ENCODE results near the gene KREMEN1. TPM values are rescaled to one million over a fixed set of nuclear protein-coding genes. Genes with fewer than 3 reads are reported as not detected.

KREMEN1 gene
- total and polyA plus RNA-seq, 10 of the 15 experiments (the other 5 are each of a cell fraction or from before 2014, with no cell fraction given) = 0.10 to 2.5 (median 0.20) TPM; not detected in 1

DNA sequence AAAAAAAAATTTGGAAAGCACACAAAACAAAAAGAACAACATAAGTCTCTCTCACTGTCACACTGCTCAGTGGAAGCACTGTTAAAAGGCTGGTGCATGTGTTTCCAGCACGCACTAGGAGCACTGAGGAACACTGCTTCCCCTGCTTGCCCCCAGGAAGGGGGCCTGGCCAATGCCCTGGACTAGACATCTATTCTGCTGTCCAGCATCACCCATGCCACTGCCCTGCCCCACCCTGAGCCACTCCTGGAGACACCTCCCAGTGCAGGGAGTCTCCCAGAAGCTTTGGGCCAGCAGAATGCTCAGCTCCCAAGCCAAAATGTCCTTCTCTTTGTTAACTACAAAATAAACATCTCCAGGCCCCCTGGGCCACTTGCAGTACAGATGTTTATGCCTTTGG is 83.1 kb downstream of the KREMEN1 start:
- WGBS (ENCODE audit: insufficient coverage, insufficient replicate concordance, low lambda C conversion rate, missing lambda C conversion rate) = 88% methylated on average over 1 of the region's 1 CpG
- H3K36me3 ChIP-seq (ENCODE audit: control insufficient read depth in 2 of 2, insufficient read depth in 2 of 2, low read length in 1 of 2) = no peaks in the 10 kb centered on the region; a peak in 1 of 4 replicates
- FAIRE-seq = no peak
- H3K27me3 ChIP-seq (replicated peaks in 1 of 2; ENCODE audit: control insufficient read depth in 2 of 2, insufficient read depth in 2 of 2, low read length in 1 of 2) = no peaks in the 10 kb centered on the region; a peak in 1 of 4 replicates
- ChIA-PET SMC1A (ENCODE audit: uncharacterized antibody, unreplicated experiment) (interaction anchor here (1.0 to 2.1 kb wide), 5 partner anchors 11 to 115 kb away, joined by 3 to 6 read pairs (median 5); no protein-coding TSS in a partner anchor), POLR2A (interaction anchor here (0.5 to 1.9 kb wide), 2 partner anchors 47 to 132 kb away, joined by 5 to 6 read pairs; no protein-coding TSS in a partner anchor), CTCF (interaction anchor here (1.0 to 5.0 kb wide), 14 partner anchors 9 to 299 kb away, joined by 3 to 67 read pairs (median 8); partner anchors contain the start of gene KREMEN1), RAD21 (ENCODE audit: unreplicated experiment) (interaction anchor here (0.9 to 2.7 kb wide), 11 partner anchors 8 to 555 kb away, joined by 3 to 24 read pairs (median 3); partner anchors contain the start of gene KREMEN1)
- no peak for ATAC-seq
- no TSS peak for BruUV-seq (replicated peaks)
- no peaks in the 10 kb centered on the region for H4K20me1 ChIP-seq (ENCODE audit: control insufficient read depth, insufficient read depth)
- H3K4me2 ChIP-seq (ENCODE audit: control insufficient read depth, insufficient read depth) = no peak overlapping the region
- H3K4me3 ChIP-seq = no peak overlapping the region
- intact Hi-C loops (cut with micrococcal nuclease; ENCODE audit: unreplicated experiment) = loop anchor here (1.0 to 10.0 kb wide), 3 partner anchors 89 to 551 kb away; no protein-coding TSS in a partner anchor
- in situ Hi-C loops (cut with MboI) = no loop called here
- no peaks in the 10 kb centered on the region; the same call in 2 of the 3 replicates for H3K9me3 ChIP-seq (replicated peaks; ENCODE audit: control insufficient read depth, insufficient read depth, low read length)
- H3K9ac ChIP-seq (ENCODE audit: control insufficient read depth, insufficient read depth, low read length) = no peak overlapping the region
- DNase-seq (ENCODE audit: low read depth, low spot score) = no peak
- H3K4me1 ChIP-seq (ENCODE audit: control insufficient read depth, insufficient read depth, low read length) = peaks cover 8% of the 10 kb centered on the region
- H2AFZ ChIP-seq (ENCODE audit: control insufficient read depth, low read depth, low read length) = no peak overlapping the region
- no peaks in the 10 kb centered on the region for H3K79me2 ChIP-seq (ENCODE audit: control insufficient read depth, insufficient read depth, low read length)
- no peak overlapping the region for H3K27ac ChIP-seq (ENCODE audit: control insufficient read depth, insufficient read depth)
- TF ChIP-seq BHLHE40 (IDR thresholded peaks at IDR 0.05; ENCODE audit: borderline replicate concordance in 1 of 2, low read depth in 2 of 2, low read length in 1 of 2) (no peak), CHD1 (IDR thresholded peaks at IDR 0.05; ENCODE audit: low read depth, low read length) (no peak), CBX3 (IDR thresholded peaks at IDR 0.05; ENCODE audit: borderline replicate concordance, low read depth) (no peak), IKZF2 (IDR thresholded peaks at IDR 0.05) (no peak), HDGF (IDR thresholded peaks at IDR 0.05) (no peak), STAT3 (IDR thresholded peaks at IDR 0.05; ENCODE audit: low read depth, low read length) (no peak), NFXL1 (IDR thresholded peaks at IDR 0.05; ENCODE audit: borderline replicate concordance) (no peak), POLR2AphosphoS5 (IDR thresholded peaks at IDR 0.05; ENCODE audit: low read length) (no peak), CBX5 (IDR thresholded peaks at IDR 0.05; ENCODE audit: low read depth) (no peak), ZZZ3 (IDR thresholded peaks at IDR 0.05; ENCODE audit: control insufficient read depth, insufficient read length, low read depth) (no peak), BCL11A (IDR thresholded peaks at IDR 0.05; ENCODE audit: low read depth, low read length) (no peak)
- TF ChIP-seq, protein P1, sequence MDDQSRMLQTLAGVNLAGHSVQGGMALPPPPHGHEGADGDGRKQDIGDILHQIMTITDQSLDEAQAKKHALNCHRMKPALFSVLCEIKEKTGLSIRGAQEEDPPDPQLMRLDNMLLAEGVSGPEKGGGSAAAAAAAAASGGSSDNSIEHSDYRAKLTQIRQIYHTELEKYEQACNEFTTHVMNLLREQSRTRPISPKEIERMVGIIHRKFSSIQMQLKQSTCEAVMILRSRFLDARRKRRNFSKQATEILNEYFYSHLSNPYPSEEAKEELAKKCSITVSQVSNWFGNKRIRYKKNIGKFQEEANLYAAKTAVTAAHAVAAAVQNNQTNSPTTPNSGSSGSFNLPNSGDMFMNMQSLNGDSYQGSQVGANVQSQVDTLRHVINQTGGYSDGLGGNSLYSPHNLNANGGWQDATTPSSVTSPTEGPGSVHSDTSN (IDR thresholded peaks at IDR 0.05; ENCODE audit: insufficient replicate concordance, low read depth, low read length) = no peak
- TF ChIP-seq, protein P2, sequence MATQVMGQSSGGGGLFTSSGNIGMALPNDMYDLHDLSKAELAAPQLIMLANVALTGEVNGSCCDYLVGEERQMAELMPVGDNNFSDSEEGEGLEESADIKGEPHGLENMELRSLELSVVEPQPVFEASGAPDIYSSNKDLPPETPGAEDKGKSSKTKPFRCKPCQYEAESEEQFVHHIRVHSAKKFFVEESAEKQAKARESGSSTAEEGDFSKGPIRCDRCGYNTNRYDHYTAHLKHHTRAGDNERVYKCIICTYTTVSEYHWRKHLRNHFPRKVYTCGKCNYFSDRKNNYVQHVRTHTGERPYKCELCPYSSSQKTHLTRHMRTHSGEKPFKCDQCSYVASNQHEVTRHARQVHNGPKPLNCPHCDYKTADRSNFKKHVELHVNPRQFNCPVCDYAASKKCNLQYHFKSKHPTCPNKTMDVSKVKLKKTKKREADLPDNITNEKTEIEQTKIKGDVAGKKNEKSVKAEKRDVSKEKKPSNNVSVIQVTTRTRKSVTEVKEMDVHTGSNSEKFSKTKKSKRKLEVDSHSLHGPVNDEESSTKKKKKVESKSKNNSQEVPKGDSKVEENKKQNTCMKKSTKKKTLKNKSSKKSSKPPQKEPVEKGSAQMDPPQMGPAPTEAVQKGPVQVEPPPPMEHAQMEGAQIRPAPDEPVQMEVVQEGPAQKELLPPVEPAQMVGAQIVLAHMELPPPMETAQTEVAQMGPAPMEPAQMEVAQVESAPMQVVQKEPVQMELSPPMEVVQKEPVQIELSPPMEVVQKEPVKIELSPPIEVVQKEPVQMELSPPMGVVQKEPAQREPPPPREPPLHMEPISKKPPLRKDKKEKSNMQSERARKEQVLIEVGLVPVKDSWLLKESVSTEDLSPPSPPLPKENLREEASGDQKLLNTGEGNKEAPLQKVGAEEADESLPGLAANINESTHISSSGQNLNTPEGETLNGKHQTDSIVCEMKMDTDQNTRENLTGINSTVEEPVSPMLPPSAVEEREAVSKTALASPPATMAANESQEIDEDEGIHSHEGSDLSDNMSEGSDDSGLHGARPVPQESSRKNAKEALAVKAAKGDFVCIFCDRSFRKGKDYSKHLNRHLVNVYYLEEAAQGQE (IDR thresholded peaks at IDR 0.05; ENCODE audit: low read depth, low read length) = no peak
- TF ChIP-seq, protein P3, sequence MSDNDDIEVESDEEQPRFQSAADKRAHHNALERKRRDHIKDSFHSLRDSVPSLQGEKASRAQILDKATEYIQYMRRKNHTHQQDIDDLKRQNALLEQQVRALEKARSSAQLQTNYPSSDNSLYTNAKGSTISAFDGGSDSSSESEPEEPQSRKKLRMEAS (IDR thresholded peaks at IDR 0.05; ENCODE audit: low read depth, low read length) = no peak
